Thyroid gland (tissue), 4 donors: Measurements from ENCODE around the gene ELL2. TPM values are rescaled to one million over a fixed set of nuclear protein-coding genes. Genes with fewer than 3 reads are reported as not detected.
"Not testable (repeated sequence)": the region's sequence is repeated elsewhere in the genome, so short reads cannot be mapped to it uniquely, and the experiment has no call there.

ENCODE experiments used
- DNase-seq, 2 donors: peaks; one replicate each; pipeline ENCODE4 v3.0.0-alpha.2; 2019
- H3K27ac ChIP-seq, 3 donors: fragments of 200-600 bp; sonication (generic); 1 replicate in 2 of 3; 2 replicates in 1 of 3; pipeline ENCODE4 v1.5.1; 2016 to 2019; ENCODE audit warnings: mild to moderate bottlenecking in 1 of 3, moderate library complexity in 1 of 3
- H3K27me3 ChIP-seq: fragments of 200-600 bp; sonication (generic); one replicate; pipeline ENCODE4 v1.5.1; 2019
- H3K36me3 ChIP-seq, 2 donors: fragments of 200-600 bp; sonication (generic); one replicate each; pipeline ENCODE4 v1.5.1; 2016 to 2019
- H3K4me1 ChIP-seq, 2 donors: fragments of 200-600 bp; sonication (generic); one replicate each; pipeline ENCODE4 v1.5.1; 2017 to 2019
- H3K4me3 ChIP-seq, 3 donors: fragments of 200-600 bp; sonication (generic); replicated peaks in 1 of 3; 1 replicate in 2 of 3; 2 replicates in 1 of 3; pipeline ENCODE4 v1.5.1; 2016; ENCODE audit warnings: mild to moderate bottlenecking in 1 of 3
- H3K9me3 ChIP-seq: fragments of 200-600 bp; sonication (generic); one replicate; pipeline ENCODE4 v1.5.1; 2017
- CTCF ChIP-seq, 6 experiments: fragments of 200-600 bp in 3 of 6; fragments of 450-650 bp in 3 of 6; sonication (generic) in 3 of 6; IDR thresholded peaks; one replicate each; pipeline ENCODE4 v1.5.1; 2016 to 2019; ENCODE audit warnings: antibody characterized with exemption in 6 of 6, mild to moderate bottlenecking in 2 of 6, inconsistent platforms in 1 of 6, moderate library complexity in 1 of 6
- POLR2A ChIP-seq, 2 donors: fragments of 450-650 bp; IDR thresholded peaks; one replicate each; pipeline ENCODE4 v1.6.1; 2017; ENCODE audit warnings: antibody characterized with exemption in 2 of 2, mild to moderate bottlenecking in 2 of 2, moderate library complexity in 1 of 2
- WGBS, 2 donors: methylation state at CpG; one replicate each; pipeline ENCODE4 v1.1.5; 2017; 5-methylcytosine and 5-hydroxymethylcytosine counted together
- intact Hi-C: fragments of 100-400 bp; cut with DNase I; formaldehyde crosslinking; loops from one replicate; pipeline ENCODE4 v1.15.1; 2023
- total RNA-seq, 4 donors: library from RNA; depleted of rRNA; stranded (reverse); fragments of >200 nt; gene quantifications; one replicate each; pipeline ENCODE4 v1.2.3, GENCODE V29; 2016

ELL2 gene
- total RNA-seq, 4 donors from 2014 or later = 56.1 to 80.2 (median 69.6) TPM

DNA sequence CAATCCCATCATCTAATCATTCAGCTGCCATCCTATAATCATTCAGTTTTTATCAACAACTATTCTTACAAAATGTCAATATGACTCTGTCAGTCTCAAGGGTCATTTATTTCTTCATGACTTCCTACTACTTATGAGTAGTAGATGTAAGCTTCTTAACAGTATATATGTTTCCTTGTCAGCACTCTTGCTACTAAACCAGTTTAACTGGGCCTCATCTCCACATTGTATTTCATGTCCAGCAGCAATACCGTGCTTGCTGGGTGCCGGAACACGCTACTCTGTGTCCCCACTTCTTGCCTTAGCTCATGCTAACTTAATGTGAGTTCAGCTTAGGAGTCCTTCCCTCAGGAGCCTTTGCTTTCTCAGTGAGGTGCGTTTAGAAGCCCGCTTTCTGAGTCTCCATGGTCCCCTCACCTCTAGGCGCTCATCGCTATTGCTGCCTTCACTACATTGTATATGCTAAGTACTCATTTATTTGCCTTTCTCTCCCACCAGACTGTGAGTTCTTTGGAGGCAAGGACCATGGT lies 32.9 kb downstream of the ELL2 start:
- 97 to 98% methylated on average over 7 of the region's 7 CpGs for WGBS, 2 donors
- DNase-seq = no peak
- TF ChIP-seq POLR2A (IDR thresholded peaks at IDR 0.05) (no peak), CTCF (IDR thresholded peaks at IDR 0.05) (no peak)
- Histone ChIP-seq H3K9me3 (no peaks in the 10 kb centered on the region), H3K27me3 (no peaks in the 10 kb centered on the region), H3K36me3 (no peaks in the 10 kb centered on the region), H3K27ac (no peak overlapping the region), H3K4me3 (no peak overlapping the region), H3K4me1 (peaks cover 0 to 5% of the 10 kb centered on the region in 2 donors)
- intact Hi-C loops = no loop called here

- no peak for TF ChIP-seq CTCF (IDR thresholded peaks at IDR 0.05)
- no peak for TF ChIP-seq POLR2A (IDR thresholded peaks at IDR 0.05)
- Histone ChIP-seq H3K9me3 (no peaks in the 10 kb centered on the region), H3K4me1 (peaks cover 0 to 5% of the 10 kb centered on the region in 2 donors), H3K36me3 (no peaks in the 10 kb centered on the region), H3K27ac (no peak overlapping the region), H3K27me3 (no peaks in the 10 kb centered on the region), H3K4me3 (no peak overlapping the region)
- no peak for DNase-seq
- intact Hi-C loops = no loop called here
- WGBS, 2 donors = 77 to 85% methylated on average over 6 of the region's 6 CpGs
These were observed 33.5 kb downstream of the ELL2 start for GRCh38 chr5:95927927-95928723.

DNA sequence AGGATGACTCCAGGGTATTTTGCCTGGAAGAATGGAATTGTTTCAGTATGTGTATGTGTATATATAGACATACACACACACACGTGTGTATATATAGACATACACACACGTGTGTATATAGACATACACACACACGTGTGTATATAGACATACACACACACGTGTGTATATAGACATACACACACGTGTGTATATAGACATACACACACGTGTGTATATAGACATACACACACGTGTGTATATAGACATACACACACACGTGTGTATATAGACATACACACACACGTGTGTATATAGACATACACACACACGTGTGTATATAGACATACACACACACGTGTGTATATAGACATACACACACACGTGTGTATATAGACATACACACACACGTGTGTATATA lies 34.4 kb downstream of the ELL2 start:
- H3K27ac ChIP-seq, H3K9me3 ChIP-seq, H3K4me3 ChIP-seq, DNase-seq, intact Hi-C loops, H3K4me1 ChIP-seq, H3K36me3 ChIP-seq, H3K27me3 ChIP-seq: not testable (repeated sequence)
- WGBS, 2 donors = 66 to 93% methylated on average over 5 to 13 of the region's 13 CpGs

DNA sequence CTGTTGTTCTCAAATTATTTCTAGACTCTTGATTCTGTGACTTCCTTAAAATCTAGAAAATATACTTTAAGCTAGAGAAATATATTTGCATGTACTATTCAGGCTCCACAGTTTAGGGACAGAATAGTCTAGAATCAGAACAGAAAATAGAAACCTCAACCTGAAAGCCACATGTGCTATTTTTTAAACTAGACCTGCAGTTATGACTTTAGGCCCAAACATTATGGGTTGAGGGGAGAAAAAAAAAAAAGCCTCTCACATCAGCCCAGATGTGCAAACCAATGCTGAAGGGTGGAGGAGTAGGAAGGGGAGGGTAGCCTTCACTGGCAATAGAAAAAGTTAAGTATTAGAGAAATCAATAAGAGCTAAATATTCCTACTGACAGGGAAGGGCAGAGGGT lies 35.7 kb downstream of the ELL2 start:
- H3K27ac ChIP-seq = no peak overlapping the region
- no peaks in the 10 kb centered on the region for H3K27me3 ChIP-seq
- intact Hi-C loops = no loop called here
- H3K36me3 ChIP-seq = no peaks in the 10 kb centered on the region
- no peaks in the 10 kb centered on the region for H3K4me1 ChIP-seq
- TF ChIP-seq POLR2A (IDR thresholded peaks at IDR 0.05) = no peak
- no peak for TF ChIP-seq CTCF (IDR thresholded peaks at IDR 0.05)
- H3K4me3 ChIP-seq = no peak overlapping the region
- no peaks in the 10 kb centered on the region for H3K9me3 ChIP-seq
- no peak for DNase-seq

- no peak overlapping the region for H3K4me3 ChIP-seq
- DNase-seq = no peak
- no peaks in the 10 kb centered on the region for H3K4me1 ChIP-seq
- intact Hi-C loops = no loop called here
- 92 to 96% methylated on average over 2 of the region's 2 CpGs for WGBS, 2 donors
- H3K9me3 ChIP-seq = no peaks in the 10 kb centered on the region
- TF ChIP-seq POLR2A (IDR thresholded peaks at IDR 0.05) = no peak
- TF ChIP-seq CTCF (IDR thresholded peaks at IDR 0.05) = no peak
- no peaks in the 10 kb centered on the region for H3K27me3 ChIP-seq
- no peaks in the 10 kb centered on the region for H3K36me3 ChIP-seq
- no peak overlapping the region for H3K27ac ChIP-seq
These were observed 36.3 kb downstream of the ELL2 start for GRCh38 chr5:95925378-95925744.
